HG02571 (cell line): ENCODE data around the gene CCDC24.

ENCODE experiments used
- ATAC-seq: cut with Tn5 transposase; IDR thresholded peaks from one replicate; pipeline ENCODE4 v1.9.1; 2021; ENCODE audit warnings: mild to moderate bottlenecking, moderate library complexity; ENCODE audit not compliant: unreplicated experiment

The CCDC24 gene

DNA sequence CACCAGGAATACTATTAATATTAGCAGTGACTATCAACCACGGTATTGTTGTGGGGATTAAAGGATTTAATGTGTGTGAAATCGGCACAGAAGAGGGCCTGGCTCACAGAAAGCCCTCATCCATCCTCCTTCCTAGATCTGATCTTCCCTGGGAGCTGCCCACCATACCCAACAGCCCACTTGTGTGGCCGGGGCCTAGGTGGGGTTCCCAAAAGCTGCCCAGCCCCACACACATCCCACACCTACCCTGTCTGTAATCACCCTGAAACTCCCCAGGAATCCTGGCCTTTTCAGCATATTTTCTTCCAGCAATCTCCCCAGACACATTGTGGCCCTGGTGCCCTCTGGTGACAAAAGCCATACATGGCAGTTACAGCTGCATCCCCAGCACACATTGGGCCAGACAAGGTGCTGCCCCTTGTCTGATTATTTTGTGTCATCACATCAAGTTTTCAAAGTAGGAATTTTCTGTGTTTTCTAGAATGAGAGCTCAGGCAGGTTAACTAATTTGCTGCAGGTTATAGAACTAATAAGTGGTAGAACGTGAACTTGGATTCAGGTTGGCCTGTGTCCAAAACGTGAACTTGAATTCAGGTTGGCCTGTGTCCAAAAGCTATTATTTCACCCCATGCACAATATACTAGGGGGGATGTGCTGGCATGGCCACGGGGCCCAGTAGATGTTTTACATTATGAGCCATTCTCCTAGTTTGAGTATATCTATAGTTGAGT, 45.2 kb downstream of the CCDC24 start:
- no peak for ATAC-seq

- ATAC-seq: no peak
These were observed 45.8 kb downstream of the CCDC24 start for GRCh38 chr1:44037154-44037553.

- ATAC-seq: no peak
These were observed 47.7 kb downstream of the CCDC24 start for GRCh38 chr1:44038876-44039657.

- ATAC-seq: no peak
These were observed 49.0 kb downstream of the CCDC24 start for GRCh38 chr1:44040418-44040817.

- no peak for ATAC-seq
These were observed 49.4 kb downstream of the CCDC24 start for GRCh38 chr1:44040846-44041245.

GRCh38 chr1:44043176-44044070, 52.0 kb downstream of the CCDC24 start:
- no peak for ATAC-seq

- ATAC-seq: no peak
These were observed 52.8 kb downstream of the CCDC24 start for GRCh38 chr1:44044071-44044801.

- ATAC-seq: no peak
These were observed 53.7 kb downstream of the CCDC24 start for GRCh38 chr1:44045064-44045463.
